Hematopoietic multipotent progenitor cell treated with erythropoietin and hydrocortisone succinate and interleukin-3 and kit ligand, for 4 days (in vitro differentiated cells): ENCODE results near the gene ROR2.
"Not testable (repeated sequence)": the region's sequence is repeated elsewhere in the genome, so short reads cannot be mapped to it uniquely, and the experiment has no call there.

Experiments used
- DNase-seq: peaks from one replicate; pipeline ENCODE4 v3.0.0-alpha.2; 2015

Gene ROR2

GRCh38 chr9:91659529-91660495 is 290.2 kb downstream of the ROR2 start:
- DNase-seq, result peak; percentile 55

GRCh38 chr9:91658513-91659105 is 291.4 kb downstream of the ROR2 start:
- no peak for DNase-seq

GRCh38 chr9:91657501-91657900 is 292.5 kb downstream of the ROR2 start:
- no peak for DNase-seq

GRCh38 chr9:91655658-91656057 is 294.4 kb downstream of the ROR2 start:
- DNase-seq, result no peak

GRCh38 chr9:91655215-91655614 is 294.8 kb downstream of the ROR2 start:
- DNase-seq, result no peak

- no peak for DNase-seq
Observed at GRCh38 chr9:91654527-91654926, 295.5 kb downstream of the ROR2 start.

- DNase-seq, result no peak
Observed at GRCh38 chr9:91647371-91647770, 302.7 kb downstream of the ROR2 start.

GRCh38 chr9:91646702-91647101 is 303.3 kb downstream of the ROR2 start:
- no peak for DNase-seq

- DNase-seq, result no peak
Observed at GRCh38 chr9:91644433-91644832, 305.6 kb downstream of the ROR2 start.

- no peak for DNase-seq
Observed at GRCh38 chr9:91643481-91644077, 306.4 kb downstream of the ROR2 start.

- no peak for DNase-seq
Observed at GRCh38 chr9:91642771-91643170, 307.3 kb downstream of the ROR2 start.

- no peak for DNase-seq
Observed at GRCh38 chr9:91640428-91640827, 309.6 kb downstream of the ROR2 start.

- no peak for DNase-seq
Observed at GRCh38 chr9:91639054-91639453, 311.0 kb downstream of the ROR2 start.

- DNase-seq, result not testable (repeated sequence)
Observed at GRCh38 chr9:91634832-91635231, 315.2 kb downstream of the ROR2 start.

GRCh38 chr9:91629718-91630117 is 320.3 kb downstream of the ROR2 start:
- DNase-seq, result no peak

- DNase-seq, result no peak
Observed at GRCh38 chr9:91628892-91629291, 321.1 kb downstream of the ROR2 start.

- no peak for DNase-seq
Observed at GRCh38 chr9:91625331-91625730, 324.7 kb downstream of the ROR2 start.

GRCh38 chr9:91623004-91623403 is 327.0 kb downstream of the ROR2 start:
- DNase-seq, result no peak

GRCh38 chr9:91622121-91622520 is 327.9 kb downstream of the ROR2 start:
- not testable (repeated sequence) for DNase-seq

GRCh38 chr9:91614044-91614443 is 336.0 kb downstream of the ROR2 start:
- DNase-seq, result not testable (repeated sequence)

GRCh38 chr9:91611582-91611981 is 338.4 kb downstream of the ROR2 start:
- no peak for DNase-seq

GRCh38 chr9:91606255-91606995 is 343.6 kb downstream of the ROR2 start:
- DNase-seq, result no peak
